Endodermal cell (in vitro differentiated cells): Measurements from ENCODE around the gene CXCL10. TPM values are rescaled to one million over a fixed set of nuclear protein-coding genes. Genes with fewer than 3 reads are reported as not detected.

Experiments
- DNase-seq: peaks from one replicate; pipeline ENCODE4 v3.0.0-alpha.2; 2017
- H3K27ac ChIP-seq: 2 replicates; pipeline ENCODE4 v1.5.1; 2013; ENCODE audit warnings: mild to moderate bottlenecking, low read depth, low read length, moderate library complexity
- H3K27me3 ChIP-seq: 2 replicates; pipeline ENCODE4 v1.6.1; 2013; ENCODE audit warnings: mild to moderate bottlenecking, low read length, moderate library complexity; ENCODE audit not compliant: insufficient read depth, control insufficient read depth, poor library complexity, severe bottlenecking
- H3K36me3 ChIP-seq: 2 replicates; pipeline ENCODE4 v1.7.0; 2013; ENCODE audit warnings: mild to moderate bottlenecking, low read length, moderate library complexity; ENCODE audit not compliant: control insufficient read depth, insufficient read depth
- H3K4me1 ChIP-seq: one replicate; pipeline ENCODE4 v1.7.0; 2013; ENCODE audit warnings: low read length; ENCODE audit not compliant: control insufficient read depth, insufficient read depth
- H3K4me3 ChIP-seq: 2 replicates; pipeline ENCODE4 v1.5.1; 2013; ENCODE audit warnings: mild to moderate bottlenecking, low read length, moderate library complexity
- H3K9ac ChIP-seq: 2 replicates; pipeline ENCODE4 v1.6.1; 2013; ENCODE audit warnings: mild to moderate bottlenecking, low read length, moderate library complexity; ENCODE audit not compliant: poor library complexity, severe bottlenecking; ENCODE audit errors: extremely low read depth
- H3K9me3 ChIP-seq: 2 replicates; pipeline ENCODE4 v1.6.1; 2013; ENCODE audit warnings: mild to moderate bottlenecking, low read length, moderate library complexity; ENCODE audit not compliant: control insufficient read depth
- H3K27ac Mint-ChIP-seq: 2 replicates; pipeline ENCODE4 v1.8.0; 2020; ENCODE audit warnings: mixed read lengths
- H3K27me3 Mint-ChIP-seq: 2 replicates; pipeline ENCODE4 v1.8.0; 2021; ENCODE audit warnings: mild to moderate bottlenecking, mixed read lengths; ENCODE audit not compliant: insufficient read depth
- H3K36me3 Mint-ChIP-seq: 2 replicates; pipeline ENCODE4 v1.8.0; 2020; ENCODE audit warnings: low read depth, mixed read lengths
- H3K4me1 Mint-ChIP-seq: 2 replicates; pipeline ENCODE4 v1.8.0; 2020; ENCODE audit warnings: mixed read lengths
- H3K4me3 Mint-ChIP-seq: 2 replicates; pipeline ENCODE4 v1.8.0; 2020; ENCODE audit warnings: mild to moderate bottlenecking, moderate library complexity, mixed read lengths
- H3K9me3 Mint-ChIP-seq: 2 replicates; pipeline ENCODE4 v1.8.0; 2020; ENCODE audit warnings: mild to moderate bottlenecking, mixed read lengths
- WGBS, 2 experiments: methylation state at CpG; one replicate each; pipeline versions ENCODE4 v1.1.5 to v1.1.7; 2013; ENCODE audit warnings: missing lambda C conversion rate in 2 of 2, mixed read lengths in 1 of 2; ENCODE audit not compliant: insufficient coverage in 1 of 2, insufficient read length in 1 of 2; 5-methylcytosine and 5-hydroxymethylcytosine counted together
- total RNA-seq, 2 donors: library from RNA; stranded (reverse); fragmentation: NEBNext Ultra II Directional in 1 of 2; extraction: Animal tissue kit (Norgen Biotek cat#: 25700) in 1 of 2; gene quantifications; 2 replicates in 1 of 2; 3 replicates in 1 of 2; pipeline ENCODE4 v1.2.1, GENCODE V29; 2021
- TF ChIP-seq, protein P1 (sequence below): fragments of 200-600 bp; sonication (generic); conservative IDR thresholded peaks from 2 replicates; pipeline ENCODE4 v1.5.0; 2021; ENCODE audit warnings: antibody characterized with exemption, mild to moderate bottlenecking

The CXCL10 gene
- total RNA-seq, 2 donors from 2014 or later: not detected

DNA sequence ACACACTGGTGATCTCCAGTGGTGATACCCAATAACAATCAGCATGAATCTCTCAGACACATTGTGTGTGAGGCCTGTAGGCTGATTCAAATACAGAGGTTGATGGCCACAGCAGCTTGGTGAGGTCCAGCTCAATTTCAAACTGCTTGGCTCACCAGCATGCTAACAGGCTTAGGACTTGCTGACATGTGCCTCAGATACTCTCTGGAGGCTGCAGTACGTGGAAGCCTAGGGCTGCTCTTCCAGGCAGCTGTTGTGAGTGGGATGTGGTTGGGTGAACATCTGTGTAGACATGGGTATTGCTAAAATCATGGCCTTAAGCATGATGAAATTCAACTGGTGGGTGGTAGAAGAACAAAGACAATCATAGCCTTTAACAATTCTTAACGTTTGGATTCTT is 20.3 kb downstream of the CXCL10 start:
- TF ChIP-seq, protein P1, sequence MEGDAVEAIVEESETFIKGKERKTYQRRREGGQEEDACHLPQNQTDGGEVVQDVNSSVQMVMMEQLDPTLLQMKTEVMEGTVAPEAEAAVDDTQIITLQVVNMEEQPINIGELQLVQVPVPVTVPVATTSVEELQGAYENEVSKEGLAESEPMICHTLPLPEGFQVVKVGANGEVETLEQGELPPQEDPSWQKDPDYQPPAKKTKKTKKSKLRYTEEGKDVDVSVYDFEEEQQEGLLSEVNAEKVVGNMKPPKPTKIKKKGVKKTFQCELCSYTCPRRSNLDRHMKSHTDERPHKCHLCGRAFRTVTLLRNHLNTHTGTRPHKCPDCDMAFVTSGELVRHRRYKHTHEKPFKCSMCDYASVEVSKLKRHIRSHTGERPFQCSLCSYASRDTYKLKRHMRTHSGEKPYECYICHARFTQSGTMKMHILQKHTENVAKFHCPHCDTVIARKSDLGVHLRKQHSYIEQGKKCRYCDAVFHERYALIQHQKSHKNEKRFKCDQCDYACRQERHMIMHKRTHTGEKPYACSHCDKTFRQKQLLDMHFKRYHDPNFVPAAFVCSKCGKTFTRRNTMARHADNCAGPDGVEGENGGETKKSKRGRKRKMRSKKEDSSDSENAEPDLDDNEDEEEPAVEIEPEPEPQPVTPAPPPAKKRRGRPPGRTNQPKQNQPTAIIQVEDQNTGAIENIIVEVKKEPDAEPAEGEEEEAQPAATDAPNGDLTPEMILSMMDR: no peak
- H3K27me3 Mint-ChIP-seq: peaks cover 5% of the 10 kb centered on the region
- H3K27me3 ChIP-seq: no peaks in the 10 kb centered on the region
- no peak overlapping the region for H3K4me3 Mint-ChIP-seq
- H3K9ac ChIP-seq: no peak overlapping the region
- H3K27ac Mint-ChIP-seq: no peak overlapping the region
- H3K4me3 ChIP-seq: no peak overlapping the region
- WGBS, 2 experiments: 86 to 87% methylated on average over 1 to 2 of the region's 2 CpGs
- H3K27ac ChIP-seq: no peak overlapping the region
- H3K9me3 ChIP-seq: no peaks in the 10 kb centered on the region
- H3K36me3 Mint-ChIP-seq: no peaks in the 10 kb centered on the region
- peaks cover 9% of the 10 kb centered on the region for H3K4me1 Mint-ChIP-seq
- H3K4me1 ChIP-seq: peaks cover 4% of the 10 kb centered on the region
- DNase-seq: no peak
- no peaks in the 10 kb centered on the region for H3K9me3 Mint-ChIP-seq
- no peaks in the 10 kb centered on the region for H3K36me3 ChIP-seq

GRCh38 chr4:76002176-76002575 is 21.1 kb downstream of the CXCL10 start:
- TF ChIP-seq, protein P1: no peak
- Mint-ChIP-seq H3K9me3 (no peaks in the 10 kb centered on the region), H3K27ac (no peak overlapping the region), H3K4me1 (peaks cover 11% of the 10 kb centered on the region), H3K27me3 (peaks cover 5% of the 10 kb centered on the region), H3K4me3 (no peak overlapping the region), H3K36me3 (no peaks in the 10 kb centered on the region)
- H3K9me3 ChIP-seq: no peaks in the 10 kb centered on the region
- H3K4me1 ChIP-seq: peaks cover 4% of the 10 kb centered on the region
- H3K36me3 ChIP-seq: no peaks in the 10 kb centered on the region
- WGBS, 2 experiments: 94 to 100% methylated on average over 3 to 4 of the region's 4 CpGs
- no peaks in the 10 kb centered on the region for H3K27me3 ChIP-seq
- H3K9ac ChIP-seq: no peak overlapping the region
- no peak for DNase-seq
- no peak overlapping the region for H3K4me3 ChIP-seq
- no peak overlapping the region for H3K27ac ChIP-seq

GRCh38 chr4:76001700-76002099 is 21.6 kb downstream of the CXCL10 start:
- peaks cover 13% of the 10 kb centered on the region for H3K4me1 Mint-ChIP-seq
- H3K27ac Mint-ChIP-seq: no peak overlapping the region
- Histone ChIP-seq H3K4me1 (peaks cover 4% of the 10 kb centered on the region), H3K9ac (no peak overlapping the region), H3K4me3 (no peak overlapping the region), H3K9me3 (no peaks in the 10 kb centered on the region), H3K27ac (no peak overlapping the region), H3K36me3 (no peaks in the 10 kb centered on the region), H3K27me3 (no peaks in the 10 kb centered on the region)
- no peaks in the 10 kb centered on the region for H3K36me3 Mint-ChIP-seq
- no peaks in the 10 kb centered on the region for H3K9me3 Mint-ChIP-seq
- DNase-seq: no peak
- 96 to 100% methylated on average over 1 to 7 of the region's 7 CpGs for WGBS, 2 experiments
- peaks cover 5% of the 10 kb centered on the region for H3K27me3 Mint-ChIP-seq
- no peak overlapping the region for H3K4me3 Mint-ChIP-seq
- TF ChIP-seq, protein P1: no peak
